ENCODE results near the gene MYMK.
A peak's percentile ranks its signal among the peaks of the same experiment; 100 is the strongest.

The MYMK gene

DNA sequence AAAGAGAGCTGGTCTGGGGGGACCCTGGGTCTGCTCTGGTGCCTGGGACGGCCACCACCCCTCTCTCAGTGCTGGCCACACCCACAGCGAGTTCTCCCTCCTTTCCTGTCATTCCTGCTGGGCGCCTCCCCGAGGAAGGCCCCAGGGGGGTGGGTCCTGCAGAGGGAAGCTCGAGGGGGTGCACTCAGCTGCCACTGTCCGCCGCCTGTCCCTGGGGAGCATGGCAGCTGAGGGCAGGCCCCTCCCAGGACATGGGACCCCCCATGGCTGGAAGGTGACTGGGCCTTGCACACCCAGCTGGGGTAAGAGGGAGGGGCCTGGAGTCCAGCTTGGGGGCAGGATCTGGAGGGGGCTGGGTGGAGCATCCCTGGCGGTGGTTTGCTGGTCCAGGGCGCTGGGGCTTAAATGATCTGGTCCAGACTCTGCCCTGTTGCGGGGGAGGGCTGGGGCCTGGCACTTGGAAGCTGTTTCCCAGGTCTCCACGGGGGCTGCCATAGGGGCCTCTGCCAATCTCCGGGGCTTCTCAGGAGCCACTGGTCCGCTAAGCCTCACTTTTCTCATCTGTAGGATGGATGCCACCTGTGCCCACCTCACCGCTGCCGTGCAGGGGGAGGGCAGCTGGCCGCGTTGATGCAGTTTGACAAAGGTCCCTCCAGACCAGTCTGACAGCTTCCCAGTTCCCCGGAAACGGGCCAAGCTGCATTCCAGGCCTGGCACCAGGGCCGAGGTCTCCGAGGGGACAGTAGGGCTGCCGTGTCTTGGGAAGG is 39.9 kb downstream of the MYMK start (continued):
- TF ChIP-seq, protein P1, sequence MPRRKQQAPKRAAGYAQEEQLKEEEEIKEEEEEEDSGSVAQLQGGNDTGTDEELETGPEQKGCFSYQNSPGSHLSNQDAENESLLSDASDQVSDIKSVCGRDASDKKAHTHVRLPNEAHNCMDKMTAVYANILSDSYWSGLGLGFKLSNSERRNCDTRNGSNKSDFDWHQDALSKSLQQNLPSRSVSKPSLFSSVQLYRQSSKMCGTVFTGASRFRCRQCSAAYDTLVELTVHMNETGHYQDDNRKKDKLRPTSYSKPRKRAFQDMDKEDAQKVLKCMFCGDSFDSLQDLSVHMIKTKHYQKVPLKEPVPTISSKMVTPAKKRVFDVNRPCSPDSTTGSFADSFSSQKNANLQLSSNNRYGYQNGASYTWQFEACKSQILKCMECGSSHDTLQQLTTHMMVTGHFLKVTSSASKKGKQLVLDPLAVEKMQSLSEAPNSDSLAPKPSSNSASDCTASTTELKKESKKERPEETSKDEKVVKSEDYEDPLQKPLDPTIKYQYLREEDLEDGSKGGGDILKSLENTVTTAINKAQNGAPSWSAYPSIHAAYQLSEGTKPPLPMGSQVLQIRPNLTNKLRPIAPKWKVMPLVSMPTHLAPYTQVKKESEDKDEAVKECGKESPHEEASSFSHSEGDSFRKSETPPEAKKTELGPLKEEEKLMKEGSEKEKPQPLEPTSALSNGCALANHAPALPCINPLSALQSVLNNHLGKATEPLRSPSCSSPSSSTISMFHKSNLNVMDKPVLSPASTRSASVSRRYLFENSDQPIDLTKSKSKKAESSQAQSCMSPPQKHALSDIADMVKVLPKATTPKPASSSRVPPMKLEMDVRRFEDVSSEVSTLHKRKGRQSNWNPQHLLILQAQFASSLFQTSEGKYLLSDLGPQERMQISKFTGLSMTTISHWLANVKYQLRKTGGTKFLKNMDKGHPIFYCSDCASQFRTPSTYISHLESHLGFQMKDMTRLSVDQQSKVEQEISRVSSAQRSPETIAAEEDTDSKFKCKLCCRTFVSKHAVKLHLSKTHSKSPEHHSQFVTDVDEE (CRISPR knock-in tag; IDR thresholded peaks at IDR 0.05), result no peak

GRCh38 chr9:133483611-133484010 is 41.1 kb downstream of the MYMK start:
- ATAC-seq, result no peak

DNA sequence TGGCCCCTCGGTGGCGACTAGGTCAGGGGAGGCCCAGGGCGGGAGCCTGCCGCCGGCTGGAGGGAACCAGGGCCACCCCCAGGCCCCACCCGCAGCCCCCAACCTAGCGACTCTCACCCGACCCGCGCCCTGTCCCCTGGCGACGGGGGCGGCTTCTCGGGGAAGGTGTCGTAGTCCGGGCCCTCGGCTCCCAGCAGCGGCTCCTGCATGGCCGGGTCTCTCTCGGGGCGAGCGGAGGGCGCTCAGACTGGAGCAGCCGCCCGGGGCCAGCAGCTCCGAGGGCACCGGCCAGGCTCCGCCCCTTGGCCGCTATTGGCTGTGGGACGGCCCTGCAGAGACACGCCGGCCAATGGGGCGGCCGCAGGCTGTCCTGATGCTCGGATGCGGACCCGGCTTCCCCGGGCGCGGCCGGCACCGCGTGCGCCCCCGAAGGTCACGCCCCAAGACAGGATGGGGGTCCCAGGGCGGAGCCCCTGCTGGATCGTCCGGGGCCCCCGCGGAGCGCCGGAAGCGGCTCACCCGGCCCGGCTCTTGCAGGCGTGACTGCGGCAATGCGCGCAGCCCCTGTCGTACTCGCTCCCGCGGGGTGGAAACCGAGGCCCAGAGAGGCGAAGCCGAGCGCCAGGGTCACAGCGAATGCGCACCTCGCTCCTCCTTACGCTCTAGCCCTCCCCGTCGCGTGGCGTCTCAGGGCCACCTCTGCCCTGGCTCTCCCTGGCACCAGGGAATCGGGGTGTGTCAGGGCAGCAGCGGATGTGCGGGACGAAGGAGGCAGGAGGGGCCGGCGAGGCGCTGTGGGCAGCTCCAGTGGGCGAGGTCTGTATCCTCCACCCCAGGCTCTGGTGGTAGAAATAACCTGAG is 45.7 kb downstream of the MYMK start, which contains the start of gene SLC2A6:
SLC2A6 (minus strand) TSS at position 249 of the 861 bp plus-strand sequence; CDS start at position 209, 40 bp downstream.
- TF ChIP-seq ZNF565 (CRISPR knock-in tag; conservative IDR thresholded peaks at IDR 0.05; ENCODE audit: low read depth) (no peak), ZNF70 (CRISPR knock-in tag; IDR thresholded peaks at IDR 0.05) (no peak), RARB (CRISPR knock-in tag; IDR thresholded peaks at IDR 0.05) (no peak), OSR1 (CRISPR knock-in tag; IDR thresholded peaks at IDR 0.05) (no peak), ZFP30 (CRISPR knock-in tag; IDR thresholded peaks at IDR 0.05) (no peak), PPARA (CRISPR knock-in tag; IDR thresholded peaks at IDR 0.05; ENCODE audit: borderline replicate concordance) (no peak), BACH2 (CRISPR knock-in tag; IDR thresholded peaks at IDR 0.05; ENCODE audit: borderline replicate concordance) (no peak), TOX (CRISPR knock-in tag; IDR thresholded peaks at IDR 0.05; ENCODE audit: borderline replicate concordance) (no peak), ZC3H10 (CRISPR knock-in tag; IDR thresholded peaks at IDR 0.05) (no peak), SNAI2 (CRISPR knock-in tag; IDR thresholded peaks at IDR 0.05) (no peak)
- TF ChIP-seq, protein P2, sequence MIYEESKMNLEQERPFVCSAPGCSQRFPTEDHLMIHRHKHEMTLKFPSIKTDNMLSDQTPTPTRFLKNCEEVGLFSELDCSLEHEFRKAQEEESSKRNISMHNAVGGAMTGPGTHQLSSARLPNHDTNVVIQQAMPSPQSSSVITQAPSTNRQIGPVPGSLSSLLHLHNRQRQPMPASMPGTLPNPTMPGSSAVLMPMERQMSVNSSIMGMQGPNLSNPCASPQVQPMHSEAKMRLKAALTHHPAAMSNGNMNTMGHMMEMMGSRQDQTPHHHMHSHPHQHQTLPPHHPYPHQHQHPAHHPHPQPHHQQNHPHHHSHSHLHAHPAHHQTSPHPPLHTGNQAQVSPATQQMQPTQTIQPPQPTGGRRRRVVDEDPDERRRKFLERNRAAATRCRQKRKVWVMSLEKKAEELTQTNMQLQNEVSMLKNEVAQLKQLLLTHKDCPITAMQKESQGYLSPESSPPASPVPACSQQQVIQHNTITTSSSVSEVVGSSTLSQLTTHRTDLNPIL (CRISPR knock-in tag; IDR thresholded peaks at IDR 0.05; ENCODE audit: low read depth), result no peak
- TF ChIP-seq, protein P3, sequence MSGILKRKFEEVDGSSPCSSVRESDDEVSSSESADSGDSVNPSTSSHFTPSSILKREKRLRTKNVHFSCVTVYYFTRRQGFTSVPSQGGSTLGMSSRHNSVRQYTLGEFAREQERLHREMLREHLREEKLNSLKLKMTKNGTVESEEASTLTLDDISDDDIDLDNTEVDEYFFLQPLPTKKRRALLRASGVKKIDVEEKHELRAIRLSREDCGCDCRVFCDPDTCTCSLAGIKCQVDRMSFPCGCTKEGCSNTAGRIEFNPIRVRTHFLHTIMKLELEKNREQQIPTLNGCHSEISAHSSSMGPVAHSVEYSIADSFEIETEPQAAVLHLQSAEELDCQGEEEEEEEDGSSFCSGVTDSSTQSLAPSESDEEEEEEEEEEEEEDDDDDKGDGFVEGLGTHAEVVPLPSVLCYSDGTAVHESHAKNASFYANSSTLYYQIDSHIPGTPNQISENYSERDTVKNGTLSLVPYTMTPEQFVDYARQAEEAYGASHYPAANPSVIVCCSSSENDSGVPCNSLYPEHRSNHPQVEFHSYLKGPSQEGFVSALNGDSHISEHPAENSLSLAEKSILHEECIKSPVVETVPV (CRISPR knock-in tag; IDR thresholded peaks at IDR 0.05), result no peak
- TF ChIP-seq, protein P1 (CRISPR knock-in tag; IDR thresholded peaks at IDR 0.05), result no peak
- peak; percentile 100 for ATAC-seq

More at GRCh38 chr9:133483611-133484010, 41.1 kb downstream of the MYMK start:
- TF ChIP-seq, protein P4, sequence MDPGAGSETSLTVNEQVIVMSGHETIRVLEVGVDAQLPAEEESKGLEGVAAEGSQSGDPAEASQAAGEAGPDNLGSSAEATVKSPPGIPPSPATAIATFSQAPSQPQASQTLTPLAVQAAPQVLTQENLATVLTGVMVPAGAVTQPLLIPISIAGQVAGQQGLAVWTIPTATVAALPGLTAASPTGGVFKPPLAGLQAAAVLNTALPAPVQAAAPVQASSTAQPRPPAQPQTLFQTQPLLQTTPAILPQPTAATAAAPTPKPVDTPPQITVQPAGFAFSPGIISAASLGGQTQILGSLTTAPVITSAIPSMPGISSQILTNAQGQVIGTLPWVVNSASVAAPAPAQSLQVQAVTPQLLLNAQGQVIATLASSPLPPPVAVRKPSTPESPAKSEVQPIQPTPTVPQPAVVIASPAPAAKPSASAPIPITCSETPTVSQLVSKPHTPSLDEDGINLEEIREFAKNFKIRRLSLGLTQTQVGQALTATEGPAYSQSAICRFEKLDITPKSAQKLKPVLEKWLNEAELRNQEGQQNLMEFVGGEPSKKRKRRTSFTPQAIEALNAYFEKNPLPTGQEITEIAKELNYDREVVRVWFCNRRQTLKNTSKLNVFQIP (CRISPR knock-in tag; IDR thresholded peaks at IDR 0.05; ENCODE audit: borderline replicate concordance, low read depth), result no peak
- TF ChIP-seq PPARA (CRISPR knock-in tag; IDR thresholded peaks at IDR 0.05; ENCODE audit: borderline replicate concordance), result no peak
- no peak for TF ChIP-seq ZC3H10 (CRISPR knock-in tag; IDR thresholded peaks at IDR 0.05)
- no peak for TF ChIP-seq ZFP30 (CRISPR knock-in tag; IDR thresholded peaks at IDR 0.05)
- no peak for TF ChIP-seq ZNF8 (CRISPR knock-in tag; IDR thresholded peaks at IDR 0.05)
- TF ChIP-seq, protein P2 (CRISPR knock-in tag; IDR thresholded peaks at IDR 0.05; ENCODE audit: low read depth), result no peak
- no peak for TF ChIP-seq ESRRG (CRISPR knock-in tag; IDR thresholded peaks at IDR 0.05)

Data from SK-N-SH treated with all-trans-retinoic acid at 6 μM for 48 hours (cell line).